HFFc6 (cell line): ENCODE results near the gene KCNJ5. TPM values are rescaled to one million over a fixed set of nuclear protein-coding genes. Genes with fewer than 3 reads are reported as not detected.

ENCODE experiments used
- DNase-seq: peaks from one replicate; pipeline ENCODE4 v3.0.0-alpha.2; 2018
- H3K27ac Mint-ChIP-seq: 2 replicates; pipeline ENCODE4 v1.8.0; 2020; ENCODE audit warnings: mild to moderate bottlenecking, mixed read lengths
- H3K27me3 Mint-ChIP-seq: 2 replicates; pipeline ENCODE4 v1.8.0; 2021; ENCODE audit warnings: mild to moderate bottlenecking, moderate library complexity, mixed read lengths; ENCODE audit not compliant: insufficient read depth
- H3K36me3 Mint-ChIP-seq: 2 replicates; pipeline ENCODE4 v1.8.0; 2021; ENCODE audit warnings: low read depth, mixed read lengths
- H3K4me1 Mint-ChIP-seq: 2 replicates; pipeline ENCODE4 v1.8.0; 2020; ENCODE audit warnings: low read depth, mixed read lengths
- H3K4me3 Mint-ChIP-seq: 2 replicates; pipeline ENCODE4 v1.8.0; 2020; ENCODE audit warnings: mild to moderate bottlenecking, moderate library complexity, mixed read lengths
- H3K9me3 Mint-ChIP-seq: 2 replicates; pipeline ENCODE4 v1.8.0; 2020; ENCODE audit warnings: mild to moderate bottlenecking, mixed read lengths
- total RNA-seq, 6 experiments: library from RNA; stranded (reverse); fragmentation: NEBNext Ultra II Directional; extraction: Animal tissue kit (Norgen Biotek cat#: 25700); gene quantifications; 2 replicates in 1 of 6; 3 replicates in 5 of 6; pipeline ENCODE4 v1.2.3, GENCODE V29; 2021
- TF ChIP-seq, protein P1 (sequence below): fragments of 200-600 bp; sonication (generic); IDR thresholded peaks from 2 replicates; pipeline ENCODE4 v1.5.0; 2021; ENCODE audit warnings: antibody characterized with exemption, mild to moderate bottlenecking

KCNJ5 gene
- total RNA-seq, 6 experiments from 2014 or later: not detected

- DNase-seq: no peak
- H3K27me3 Mint-ChIP-seq: peaks cover 14% of the 10 kb centered on the region
- H3K4me1 Mint-ChIP-seq: peaks cover 12% of the 10 kb centered on the region
- H3K27ac Mint-ChIP-seq: no peak overlapping the region
- H3K9me3 Mint-ChIP-seq: no peaks in the 10 kb centered on the region
- TF ChIP-seq, protein P1, sequence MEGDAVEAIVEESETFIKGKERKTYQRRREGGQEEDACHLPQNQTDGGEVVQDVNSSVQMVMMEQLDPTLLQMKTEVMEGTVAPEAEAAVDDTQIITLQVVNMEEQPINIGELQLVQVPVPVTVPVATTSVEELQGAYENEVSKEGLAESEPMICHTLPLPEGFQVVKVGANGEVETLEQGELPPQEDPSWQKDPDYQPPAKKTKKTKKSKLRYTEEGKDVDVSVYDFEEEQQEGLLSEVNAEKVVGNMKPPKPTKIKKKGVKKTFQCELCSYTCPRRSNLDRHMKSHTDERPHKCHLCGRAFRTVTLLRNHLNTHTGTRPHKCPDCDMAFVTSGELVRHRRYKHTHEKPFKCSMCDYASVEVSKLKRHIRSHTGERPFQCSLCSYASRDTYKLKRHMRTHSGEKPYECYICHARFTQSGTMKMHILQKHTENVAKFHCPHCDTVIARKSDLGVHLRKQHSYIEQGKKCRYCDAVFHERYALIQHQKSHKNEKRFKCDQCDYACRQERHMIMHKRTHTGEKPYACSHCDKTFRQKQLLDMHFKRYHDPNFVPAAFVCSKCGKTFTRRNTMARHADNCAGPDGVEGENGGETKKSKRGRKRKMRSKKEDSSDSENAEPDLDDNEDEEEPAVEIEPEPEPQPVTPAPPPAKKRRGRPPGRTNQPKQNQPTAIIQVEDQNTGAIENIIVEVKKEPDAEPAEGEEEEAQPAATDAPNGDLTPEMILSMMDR: no peak
- no peak overlapping the region for H3K4me3 Mint-ChIP-seq
- H3K36me3 Mint-ChIP-seq: no peaks in the 10 kb centered on the region
Measured at GRCh38 chr11:128893578-128894285, 2.6 kb downstream of the KCNJ5 start.

GRCh38 chr11:128894286-128894681 lies 3.1 kb downstream of the KCNJ5 start:
- TF ChIP-seq, protein P1: no peak
- H3K27ac Mint-ChIP-seq: no peak overlapping the region
- H3K27me3 Mint-ChIP-seq: peaks cover 12% of the 10 kb centered on the region
- H3K36me3 Mint-ChIP-seq: no peaks in the 10 kb centered on the region
- H3K4me3 Mint-ChIP-seq: no peak overlapping the region
- H3K4me1 Mint-ChIP-seq: peaks cover 17% of the 10 kb centered on the region
- no peak for DNase-seq
- H3K9me3 Mint-ChIP-seq: no peaks in the 10 kb centered on the region

GRCh38 chr11:128894685-128895084 lies 3.5 kb downstream of the KCNJ5 start:
- H3K27ac Mint-ChIP-seq: no peak overlapping the region
- DNase-seq: no peak
- H3K36me3 Mint-ChIP-seq: no peaks in the 10 kb centered on the region
- H3K27me3 Mint-ChIP-seq: peaks cover 8% of the 10 kb centered on the region
- TF ChIP-seq, protein P1: no peak
- peaks cover 17% of the 10 kb centered on the region for H3K4me1 Mint-ChIP-seq
- no peak overlapping the region for H3K4me3 Mint-ChIP-seq
- no peaks in the 10 kb centered on the region for H3K9me3 Mint-ChIP-seq

- TF ChIP-seq, protein P1: no peak
- peaks cover 17% of the 10 kb centered on the region for H3K4me1 Mint-ChIP-seq
- no peak for DNase-seq
Measured at GRCh38 chr11:128895526-128895925, 4.4 kb downstream of the KCNJ5 start.

GRCh38 chr11:128896356-128896755 lies 5.2 kb downstream of the KCNJ5 start:
- no peak overlapping the region for H3K27ac Mint-ChIP-seq
- peaks cover 21% of the 10 kb centered on the region for H3K4me1 Mint-ChIP-seq
- no peaks in the 10 kb centered on the region for H3K36me3 Mint-ChIP-seq
- no peak for DNase-seq
- no peaks in the 10 kb centered on the region for H3K9me3 Mint-ChIP-seq
- no peak overlapping the region for H3K4me3 Mint-ChIP-seq
- peaks cover 8% of the 10 kb centered on the region for H3K27me3 Mint-ChIP-seq
- TF ChIP-seq, protein P1: no peak

More at GRCh38 chr11:128895526-128895925, 4.4 kb downstream of the KCNJ5 start:
- no peak overlapping the region for H3K27ac Mint-ChIP-seq
- no peaks in the 10 kb centered on the region for H3K9me3 Mint-ChIP-seq
- no peaks in the 10 kb centered on the region for H3K36me3 Mint-ChIP-seq
- peaks cover 8% of the 10 kb centered on the region for H3K27me3 Mint-ChIP-seq
- no peak overlapping the region for H3K4me3 Mint-ChIP-seq
